Suprapubic skin (tissue), 3 donors: ENCODE measurements around the gene DCLRE1B.

ENCODE experiments used
- POLR2A ChIP-seq, 2 donors: fragments of 450-650 bp; IDR thresholded peaks; one replicate each; pipeline ENCODE4 v1.6.1; 2017; ENCODE audit warnings: antibody characterized with exemption in 2 of 2, mild to moderate bottlenecking in 2 of 2, moderate library complexity in 2 of 2
- TF ChIP-seq, protein P1 (sequence below), 2 donors: fragments of 200-600 bp in 1 of 2; fragments of 450-650 bp in 1 of 2; sonication (generic) in 1 of 2; IDR thresholded peaks; one replicate each; pipeline ENCODE4 v1.5.1; 2016 to 2019; ENCODE audit warnings: antibody characterized with exemption in 2 of 2, mild to moderate bottlenecking in 1 of 2, moderate library complexity in 1 of 2

DNA sequence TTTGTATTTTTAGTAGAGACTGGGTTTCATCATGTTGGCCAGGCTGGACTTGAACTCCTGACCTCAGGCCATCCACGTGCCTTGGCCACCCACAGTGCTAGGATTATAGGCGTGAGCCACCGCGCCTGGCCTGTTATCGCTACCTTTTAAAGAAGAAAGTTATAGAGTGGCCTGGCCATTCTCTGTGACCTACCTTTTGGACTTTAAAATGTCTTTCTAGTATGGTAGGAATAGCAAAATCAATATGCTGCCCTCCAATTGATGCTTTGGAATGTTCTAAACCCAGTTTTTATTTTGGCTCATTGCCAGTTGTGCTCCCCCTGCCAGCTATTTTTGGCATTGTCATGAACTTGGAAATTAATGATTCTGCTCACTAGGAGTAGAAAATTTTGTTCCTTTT lies 43.9 kb downstream of the DCLRE1B start:
- TF ChIP-seq, protein P1, sequence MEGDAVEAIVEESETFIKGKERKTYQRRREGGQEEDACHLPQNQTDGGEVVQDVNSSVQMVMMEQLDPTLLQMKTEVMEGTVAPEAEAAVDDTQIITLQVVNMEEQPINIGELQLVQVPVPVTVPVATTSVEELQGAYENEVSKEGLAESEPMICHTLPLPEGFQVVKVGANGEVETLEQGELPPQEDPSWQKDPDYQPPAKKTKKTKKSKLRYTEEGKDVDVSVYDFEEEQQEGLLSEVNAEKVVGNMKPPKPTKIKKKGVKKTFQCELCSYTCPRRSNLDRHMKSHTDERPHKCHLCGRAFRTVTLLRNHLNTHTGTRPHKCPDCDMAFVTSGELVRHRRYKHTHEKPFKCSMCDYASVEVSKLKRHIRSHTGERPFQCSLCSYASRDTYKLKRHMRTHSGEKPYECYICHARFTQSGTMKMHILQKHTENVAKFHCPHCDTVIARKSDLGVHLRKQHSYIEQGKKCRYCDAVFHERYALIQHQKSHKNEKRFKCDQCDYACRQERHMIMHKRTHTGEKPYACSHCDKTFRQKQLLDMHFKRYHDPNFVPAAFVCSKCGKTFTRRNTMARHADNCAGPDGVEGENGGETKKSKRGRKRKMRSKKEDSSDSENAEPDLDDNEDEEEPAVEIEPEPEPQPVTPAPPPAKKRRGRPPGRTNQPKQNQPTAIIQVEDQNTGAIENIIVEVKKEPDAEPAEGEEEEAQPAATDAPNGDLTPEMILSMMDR (IDR thresholded peaks at IDR 0.05), result peak; percentile 5 to 20
- no peak for TF ChIP-seq POLR2A (IDR thresholded peaks at IDR 0.05)
